SU-DHL-6 (cell line): ENCODE results near the gene RAPGEF6.

Source experiments
- H2AFZ ChIP-seq: fragments of 200-600 bp; sonication (generic); 2 replicates; pipeline ENCODE4 v1.6.1; 2014; ENCODE audit warnings: low read depth, mild to moderate bottlenecking, moderate library complexity, mixed read lengths, antibody characterized with exemption, low read length; ENCODE audit not compliant: severe bottlenecking
- H3F3A ChIP-seq: fragments of 200-600 bp; shearing (Covaris generic); 2 replicates; pipeline ENCODE4 v1.6.0; 2016; ENCODE audit warnings: antibody characterized with exemption, mild to moderate bottlenecking; ENCODE audit not compliant: insufficient read depth
- H3K27ac ChIP-seq: fragments of 200-600 bp; sonication (generic); 2 replicates; pipeline ENCODE4 v1.5.1; 2016; ENCODE audit warnings: low read depth, mild to moderate bottlenecking, low read length, moderate library complexity, mixed read lengths
- H3K27me3 ChIP-seq: fragments of 200-600 bp; sonication (generic), shearing (Covaris generic); 2 replicates; pipeline ENCODE4 v1.6.0; 2014; ENCODE audit warnings: mild to moderate bottlenecking, low read length
- H3K36me3 ChIP-seq: fragments of 200-600 bp; sonication (generic); 2 replicates; pipeline ENCODE4 v1.6.1; 2014; ENCODE audit warnings: mild to moderate bottlenecking, low read length, mixed read lengths
- H3K4me2 ChIP-seq: fragments of 300-600, 200-600 bp; shearing (Covaris generic), sonication (generic); 2 replicates; pipeline ENCODE4 v1.6.0; 2014; ENCODE audit warnings: low read length, low read depth, mild to moderate bottlenecking; ENCODE audit not compliant: poor library complexity, severe bottlenecking
- H3K4me3 ChIP-seq: fragments of 200-600 bp; sonication (generic); 2 replicates; pipeline ENCODE4 v1.5.1; 2014; ENCODE audit warnings: antibody characterized with exemption, low read length, mild to moderate bottlenecking, mixed read lengths; ENCODE audit not compliant: insufficient read depth, poor library complexity, severe bottlenecking
- H3K79me2 ChIP-seq: fragments of 200-600 bp; sonication (generic); 2 replicates; pipeline ENCODE4 v1.6.1; 2014; ENCODE audit warnings: mild to moderate bottlenecking, low read length, moderate library complexity; ENCODE audit not compliant: insufficient read depth
- H3K9ac ChIP-seq: fragments of 200-600 bp; sonication (generic); 2 replicates; pipeline ENCODE4 v1.7.0; 2014; ENCODE audit warnings: mild to moderate bottlenecking, low read length
- H3K9me2 ChIP-seq: fragments of 200-600 bp; sonication (generic); replicated peaks from 2 replicates; pipeline ENCODE4 v1.6.1; 2014; ENCODE audit warnings: low read length; ENCODE audit not compliant: insufficient read depth
- H3K9me3 ChIP-seq: fragments of 200-600 bp; sonication (generic); 2 replicates; pipeline ENCODE4 v1.6.1; 2014; ENCODE audit warnings: low read length, mixed read lengths; ENCODE audit not compliant: insufficient read depth
- H4K20me1 ChIP-seq: fragments of 200-600 bp; sonication (generic); 2 replicates; pipeline ENCODE4 v1.6.1; 2014; ENCODE audit warnings: low read depth, mild to moderate bottlenecking, antibody characterized with exemption, low read length, moderate library complexity, mixed read lengths
- EZH2phosphoT487 ChIP-seq: fragments of 200-600 bp; sonication (generic), shearing (Covaris generic); conservative IDR thresholded peaks from 2 replicates; pipeline ENCODE4 v1.6.1; 2018; ENCODE audit warnings: mild to moderate bottlenecking, antibody characterized with exemption, low read length, moderate library complexity, mixed read lengths
- TF ChIP-seq, protein P1 (sequence below): fragments of 200-600 bp; sonication (generic); IDR thresholded peaks from one replicate; pipeline ENCODE4 v1.5.1; 2017; ENCODE audit warnings: antibody characterized with exemption, mild to moderate bottlenecking, low read length, moderate library complexity; ENCODE audit not compliant: insufficient read depth, poor library complexity, severe bottlenecking

RAPGEF6 gene

DNA sequence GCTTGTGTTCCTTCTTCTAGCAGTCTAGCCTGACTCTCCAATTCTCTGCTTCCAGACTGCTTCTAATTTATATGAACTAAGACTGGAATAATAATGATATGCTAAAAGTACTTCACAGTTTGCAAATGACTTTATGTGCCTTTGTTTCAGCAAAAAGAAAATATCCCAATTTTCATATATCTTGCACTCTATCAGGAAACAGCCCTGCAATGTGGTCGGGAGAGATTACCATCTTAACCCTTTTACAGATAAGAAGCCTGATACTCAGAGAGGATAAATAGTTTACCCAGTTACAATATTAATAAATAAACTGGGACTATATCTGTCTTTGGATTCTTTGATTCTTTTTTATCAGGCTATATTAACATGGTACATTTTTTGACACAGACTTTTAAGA lies 245.2 kb downstream of the RAPGEF6 start:
- H3F3A ChIP-seq: peaks cover 56% of the 10 kb centered on the region

DNA sequence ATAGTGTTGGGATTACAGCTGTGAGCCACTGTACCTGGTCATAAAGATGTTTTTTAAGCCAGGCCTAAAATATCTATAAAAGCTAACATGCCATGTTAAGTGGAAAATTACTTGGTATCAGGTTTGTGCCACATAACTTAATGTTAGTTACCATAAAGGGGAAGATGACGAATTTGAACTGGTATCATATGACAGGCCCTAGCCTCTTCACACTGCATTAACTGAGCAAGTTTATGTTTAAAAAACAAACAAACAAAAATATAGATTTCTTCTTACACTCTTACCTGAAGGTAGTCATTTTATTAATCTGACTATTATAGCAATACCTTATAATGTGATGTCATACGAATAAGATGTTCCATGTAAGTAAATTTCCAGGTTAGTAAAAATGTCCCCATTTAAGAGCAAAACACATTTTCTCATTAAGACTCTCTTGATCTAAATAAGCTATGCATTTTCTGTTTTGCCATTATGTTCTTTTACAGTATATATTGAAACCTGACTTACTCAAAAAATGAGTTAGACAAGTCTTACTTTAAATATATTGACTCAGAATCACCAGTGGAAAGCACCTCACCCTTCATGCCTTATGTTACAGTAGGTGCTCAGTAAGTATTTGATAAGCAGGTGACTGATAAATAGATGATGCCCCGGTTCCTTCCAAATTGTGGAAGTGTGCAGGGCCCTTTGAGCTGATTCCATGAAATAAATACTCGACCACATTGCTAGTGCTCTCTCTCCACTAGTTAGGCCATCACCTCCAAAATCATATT lies 245.7 kb downstream of the RAPGEF6 start:
- H2AFZ ChIP-seq: no peak overlapping the region
- H3K27ac ChIP-seq: no peak overlapping the region
- no peak overlapping the region for H3K4me3 ChIP-seq
- H3K36me3 ChIP-seq: peaks cover 37% of the 10 kb centered on the region; the same call in 1 of the 2 replicates
- H3K79me2 ChIP-seq: peaks cover 17% of the 10 kb centered on the region
- no peaks in the 10 kb centered on the region for H3K9me2 ChIP-seq
- H4K20me1 ChIP-seq: no peaks in the 10 kb centered on the region
- H3K9ac ChIP-seq: no peak overlapping the region
- no peaks in the 10 kb centered on the region for H3K9me3 ChIP-seq
- TF ChIP-seq, protein P1, sequence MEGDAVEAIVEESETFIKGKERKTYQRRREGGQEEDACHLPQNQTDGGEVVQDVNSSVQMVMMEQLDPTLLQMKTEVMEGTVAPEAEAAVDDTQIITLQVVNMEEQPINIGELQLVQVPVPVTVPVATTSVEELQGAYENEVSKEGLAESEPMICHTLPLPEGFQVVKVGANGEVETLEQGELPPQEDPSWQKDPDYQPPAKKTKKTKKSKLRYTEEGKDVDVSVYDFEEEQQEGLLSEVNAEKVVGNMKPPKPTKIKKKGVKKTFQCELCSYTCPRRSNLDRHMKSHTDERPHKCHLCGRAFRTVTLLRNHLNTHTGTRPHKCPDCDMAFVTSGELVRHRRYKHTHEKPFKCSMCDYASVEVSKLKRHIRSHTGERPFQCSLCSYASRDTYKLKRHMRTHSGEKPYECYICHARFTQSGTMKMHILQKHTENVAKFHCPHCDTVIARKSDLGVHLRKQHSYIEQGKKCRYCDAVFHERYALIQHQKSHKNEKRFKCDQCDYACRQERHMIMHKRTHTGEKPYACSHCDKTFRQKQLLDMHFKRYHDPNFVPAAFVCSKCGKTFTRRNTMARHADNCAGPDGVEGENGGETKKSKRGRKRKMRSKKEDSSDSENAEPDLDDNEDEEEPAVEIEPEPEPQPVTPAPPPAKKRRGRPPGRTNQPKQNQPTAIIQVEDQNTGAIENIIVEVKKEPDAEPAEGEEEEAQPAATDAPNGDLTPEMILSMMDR: no peak
- TF ChIP-seq EZH2phosphoT487: no peak
- H3K4me2 ChIP-seq: no peak overlapping the region
- peaks cover 50% of the 10 kb centered on the region for H3F3A ChIP-seq
- no peaks in the 10 kb centered on the region for H3K27me3 ChIP-seq

More for the DNA sequence above, 245.2 kb downstream of the RAPGEF6 start:
- H3K27me3 ChIP-seq: no peaks in the 10 kb centered on the region
- no peaks in the 10 kb centered on the region for H3K9me3 ChIP-seq
- H3K27ac ChIP-seq: no peak overlapping the region
- no peak overlapping the region for H3K4me2 ChIP-seq
- H3K9ac ChIP-seq: no peak overlapping the region
- peaks cover 43% of the 10 kb centered on the region; the same call in 1 of the 2 replicates for H3K36me3 ChIP-seq
- H2AFZ ChIP-seq: no peak overlapping the region
- H3K4me3 ChIP-seq: no peak overlapping the region
- H3K9me2 ChIP-seq: no peaks in the 10 kb centered on the region
- peaks cover 11% of the 10 kb centered on the region for H3K79me2 ChIP-seq
- TF ChIP-seq, protein P1: no peak
- TF ChIP-seq EZH2phosphoT487: no peak
- H4K20me1 ChIP-seq: no peaks in the 10 kb centered on the region

DNA sequence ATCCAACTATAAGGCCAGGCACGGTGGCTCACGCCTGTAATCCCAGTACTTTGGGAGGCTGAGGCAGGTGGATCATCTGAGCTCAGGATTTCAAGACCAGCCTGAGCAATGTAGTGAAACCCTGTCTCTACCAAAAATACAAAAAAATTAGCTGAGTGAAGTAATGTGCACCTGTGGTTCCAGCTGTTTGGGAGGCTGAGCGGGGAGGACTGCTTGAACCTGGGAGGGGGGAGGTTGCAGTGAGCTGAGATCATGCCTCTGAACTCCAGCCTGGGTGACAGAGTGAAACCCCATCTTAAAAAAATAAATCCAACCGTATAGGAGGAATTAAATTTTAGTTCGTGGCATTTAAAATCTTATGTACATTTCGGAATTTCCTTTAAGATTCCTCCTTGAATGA lies 247.8 kb downstream of the RAPGEF6 start:
- Histone ChIP-seq H3K9me3 (no peaks in the 10 kb centered on the region), H3K27ac (no peak overlapping the region), H3K79me2 (peaks cover 37% of the 10 kb centered on the region), H3K9me2 (no peaks in the 10 kb centered on the region), H4K20me1 (no peaks in the 10 kb centered on the region), H3F3A (peaks cover 44% of the 10 kb centered on the region), H3K36me3 (peaks cover 19% of the 10 kb centered on the region; the same call in 1 of the 2 replicates), H2AFZ (no peak overlapping the region), H3K4me2 (no peak overlapping the region), H3K27me3 (no peaks in the 10 kb centered on the region), H3K4me3 (no peak overlapping the region), H3K9ac (no peak overlapping the region)
- TF ChIP-seq, protein P1: no peak
- TF ChIP-seq EZH2phosphoT487: no peak
